NCI-H2227 (cell line): ENCODE measurements around the gene THAP11.
"Not testable (repeated sequence)": the region's sequence is repeated elsewhere in the genome, so short reads cannot be mapped to it uniquely, and the experiment has no call there.

ENCODE experiments used
- DNase-seq: peaks from one replicate; lab custom pipeline; 2025; ENCODE audit not compliant: unreplicated experiment; lab: John Stamatoyannopoulos, UW

The THAP11 gene

GRCh38 chr16:67834242-67834614 is 7.9 kb upstream of the THAP11 start:
- no peak for DNase-seq

DNA sequence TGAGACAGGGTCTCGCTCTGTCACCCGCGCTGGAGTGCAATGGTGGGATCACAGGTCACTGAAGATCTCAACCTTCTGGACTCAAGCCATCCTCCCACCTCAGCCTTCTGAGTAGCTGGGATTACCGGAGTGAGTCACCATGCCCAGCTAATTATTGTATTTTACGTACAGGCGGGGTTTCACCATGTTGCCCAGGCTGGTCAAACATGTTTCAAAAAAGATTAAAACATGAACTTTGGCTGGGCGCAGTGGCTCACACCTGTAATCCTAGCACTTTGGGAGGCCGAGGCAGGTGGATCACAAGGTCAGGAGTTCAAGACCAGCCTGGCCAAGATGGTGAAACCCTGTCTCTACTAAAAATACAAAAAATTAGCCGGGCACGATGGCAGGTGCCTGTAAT is 4.9 kb upstream of the THAP11 start:
- DNase-seq = not testable (repeated sequence)

DNA sequence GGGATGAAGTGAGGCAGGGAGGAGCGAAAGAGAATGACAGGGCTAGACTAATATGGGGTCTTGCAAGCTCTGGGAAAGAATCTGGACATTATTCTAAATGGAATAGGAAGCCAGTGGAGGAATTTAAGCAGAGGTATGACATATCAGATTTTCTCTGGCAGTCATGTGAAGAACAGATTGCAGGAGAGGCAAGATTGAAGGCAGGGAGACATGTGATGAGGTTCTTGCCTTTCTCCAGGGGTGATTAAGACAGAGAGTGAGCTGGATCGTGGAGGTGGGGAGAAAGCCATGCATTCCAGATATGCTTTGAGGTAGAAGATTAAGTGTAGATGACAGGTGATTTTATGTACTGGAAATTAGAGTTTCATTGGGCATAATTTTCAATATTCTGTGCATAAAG is 4.3 kb upstream of the THAP11 start:
- no peak for DNase-seq

- no peak for DNase-seq
Measured at GRCh38 chr16:67841198-67841815, 813 bp upstream of the THAP11 start.

GRCh38 chr16:67842509-67843342 is 606 bp downstream of the THAP11 start:
- peak; percentile 69 for DNase-seq

DNA sequence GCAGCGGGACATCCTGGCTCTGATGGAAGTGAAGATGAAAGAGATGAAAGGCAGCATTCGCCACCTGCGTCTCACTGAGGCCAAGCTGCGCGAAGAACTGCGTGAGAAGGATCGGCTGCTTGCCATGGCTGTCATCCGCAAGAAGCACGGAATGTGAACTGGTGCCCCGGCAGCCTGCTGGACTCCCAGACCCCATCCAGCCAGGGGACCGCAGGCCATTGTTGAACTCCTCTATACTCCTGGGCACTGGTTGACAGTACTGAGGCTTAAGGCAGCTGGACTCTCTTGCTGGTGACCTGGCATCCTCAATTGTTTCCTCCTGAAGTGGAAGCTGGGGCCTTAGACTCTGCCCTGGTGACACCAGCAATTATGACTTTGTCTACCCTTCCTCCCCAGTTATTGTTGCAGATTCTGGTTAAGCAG is 1.2 kb downstream of the THAP11 start:
- DNase-seq = no peak

- peak; percentile 21 for DNase-seq
Measured at GRCh38 chr16:67844497-67844896, 2.4 kb downstream of the THAP11 start.

DNA sequence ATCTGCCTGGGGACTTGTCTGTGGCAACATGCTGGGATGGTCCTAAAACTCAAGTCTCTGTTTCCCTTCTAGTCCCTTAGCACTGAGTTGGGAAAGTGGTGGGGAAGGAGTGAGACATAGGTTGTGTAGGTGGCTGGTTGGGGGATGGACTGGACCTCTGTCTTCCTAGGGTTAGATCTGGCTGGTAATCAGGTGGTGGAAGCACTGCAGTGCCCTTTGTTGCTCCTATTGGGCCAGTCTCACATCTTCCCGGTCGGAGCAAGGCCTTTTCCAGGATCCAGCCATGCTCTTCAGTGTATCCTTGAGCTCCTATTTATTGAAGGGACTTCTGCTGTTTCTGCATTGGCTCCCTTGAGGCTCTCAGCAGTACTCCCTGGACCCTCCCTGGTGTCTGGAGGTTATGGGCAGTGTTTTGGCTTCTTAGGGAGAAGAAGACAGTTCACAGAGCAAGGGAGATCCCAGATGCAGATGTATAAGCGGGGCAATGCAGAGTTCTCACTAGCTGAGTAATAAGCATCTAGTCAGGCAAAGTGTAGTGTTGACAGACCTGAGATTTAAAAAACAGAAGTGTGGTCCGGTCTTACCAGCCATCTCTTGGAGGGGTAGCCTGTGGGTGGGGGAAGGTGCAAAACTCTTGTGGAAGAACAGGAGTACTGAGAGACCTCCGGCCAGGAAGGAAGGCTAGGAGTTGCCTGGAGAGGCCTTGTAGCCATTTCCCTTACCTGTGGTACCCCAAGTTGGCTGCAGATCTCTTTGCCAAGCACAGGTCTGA is 3.4 kb downstream of the THAP11 start:
- DNase-seq = no peak

GRCh38 chr16:67846063-67846319 is 3.9 kb downstream of the THAP11 start:
- no peak for DNase-seq

- DNase-seq = peak; percentile 94
Measured at GRCh38 chr16:67846320-67847063, 4.4 kb downstream of the THAP11 start, which contains the start of gene NUTF2. TSS of gene NUTF2 (plus strand) at chr16:67846933. CDS start at chr16:67865131, 18,198 bp downstream.

DNA sequence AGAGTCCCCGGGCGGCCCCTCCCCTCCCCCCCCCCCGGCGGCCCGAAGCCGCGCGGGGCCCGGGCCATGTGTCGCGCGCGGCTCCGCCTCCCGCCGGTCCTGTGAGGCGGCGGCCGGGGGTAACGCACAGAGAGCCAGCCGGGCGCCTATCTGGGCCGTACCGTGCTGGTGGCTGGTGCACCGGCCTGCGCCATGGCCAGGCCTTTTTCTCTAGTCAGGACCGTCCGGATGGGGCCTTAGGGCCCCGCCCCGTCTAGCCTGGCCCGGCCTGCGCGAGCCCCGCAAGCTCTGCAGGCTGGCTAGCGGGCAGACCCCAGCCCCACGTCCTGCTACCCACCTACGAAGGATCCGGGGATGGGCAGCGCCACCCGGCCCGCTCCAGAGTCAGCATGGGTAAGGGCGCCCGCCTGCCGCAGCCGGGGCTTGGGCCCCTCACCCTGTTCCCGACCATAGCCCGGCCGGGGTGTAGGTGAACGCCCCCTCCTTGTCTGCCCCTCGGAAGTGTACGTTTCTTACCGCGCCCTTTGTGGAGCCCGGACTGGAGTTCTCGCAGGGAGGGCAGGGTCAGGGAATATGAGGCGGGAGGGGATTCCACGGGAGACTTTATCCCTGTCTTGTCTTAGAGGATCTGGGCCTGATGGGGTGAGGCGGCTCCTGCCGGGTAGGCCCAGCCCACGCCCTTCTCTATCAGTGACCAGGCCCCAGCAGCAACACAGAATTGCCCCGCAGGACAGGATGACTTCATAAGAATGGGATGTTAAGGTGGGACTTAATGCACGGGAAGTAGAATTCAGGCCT is 5.1 kb downstream of the THAP11 start, which contains the start of gene CENPT:
Gene CENPT (minus strand): TSS at position 630 of the 798 bp plus-strand sequence. CDS start 13,834 bp downstream, outside the sequence.
- DNase-seq = peak; percentile 80

DNA sequence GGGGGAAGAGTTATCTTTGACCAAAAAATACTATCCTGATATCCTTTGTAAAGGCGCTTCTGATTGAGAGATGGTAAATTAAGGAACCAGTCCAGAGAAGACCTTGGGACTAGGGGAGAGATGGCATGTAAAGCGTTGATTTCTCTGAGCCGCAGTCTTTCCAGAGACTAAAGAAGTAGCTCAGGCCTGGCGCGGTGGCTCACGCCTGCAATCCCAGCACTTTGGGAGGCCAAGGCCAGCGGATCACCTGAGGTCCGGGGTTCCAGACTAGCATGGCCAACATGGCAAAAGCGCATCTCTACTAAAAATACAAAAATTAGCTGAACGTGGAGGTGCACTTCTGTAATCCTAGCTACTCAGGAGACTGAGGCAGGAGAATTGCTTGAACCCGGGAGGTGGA is 6.0 kb downstream of the THAP11 start:
- DNase-seq = no peak

DNA sequence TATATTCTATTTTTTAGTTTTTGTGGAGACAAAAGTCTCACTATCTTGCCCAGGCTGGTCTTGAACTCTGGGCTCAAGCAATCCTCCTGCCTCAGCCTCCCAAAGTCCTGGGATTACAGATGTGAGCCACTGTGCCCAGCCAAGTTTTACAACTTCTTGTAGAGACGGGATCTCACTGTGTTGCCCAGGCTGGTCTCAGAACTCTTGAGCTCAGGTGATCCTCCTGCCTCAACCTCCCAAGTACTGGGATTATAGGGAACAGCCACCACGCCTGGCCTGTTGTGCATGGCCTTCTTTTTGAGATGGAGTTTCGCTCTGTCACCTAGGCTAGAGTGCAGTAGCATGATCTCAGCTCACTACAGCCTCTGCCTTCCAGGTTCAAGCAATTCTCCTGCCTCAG is 11.6 kb downstream of the THAP11 start:
- no peak for DNase-seq

DNA sequence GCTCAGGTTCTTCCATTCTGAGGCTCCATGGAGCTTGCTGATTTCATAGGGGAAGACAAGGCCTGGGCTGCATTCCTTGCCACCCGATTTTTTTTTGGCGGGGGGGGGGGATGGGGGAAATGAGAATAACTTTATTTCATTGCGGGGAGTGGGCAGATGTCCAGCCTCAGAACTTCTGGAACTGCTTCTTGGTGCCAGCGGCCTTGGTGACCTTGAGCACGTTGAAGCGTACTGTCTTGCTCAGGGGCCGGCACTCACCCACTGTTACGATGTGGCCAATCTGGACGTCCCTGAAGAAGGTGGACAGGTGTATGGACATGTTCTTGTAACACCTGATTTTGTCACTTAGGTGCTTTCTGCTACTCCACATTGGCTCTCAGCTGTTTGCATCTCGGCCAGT is 13.7 kb downstream of the THAP11 start:
- DNase-seq = no peak

DNA sequence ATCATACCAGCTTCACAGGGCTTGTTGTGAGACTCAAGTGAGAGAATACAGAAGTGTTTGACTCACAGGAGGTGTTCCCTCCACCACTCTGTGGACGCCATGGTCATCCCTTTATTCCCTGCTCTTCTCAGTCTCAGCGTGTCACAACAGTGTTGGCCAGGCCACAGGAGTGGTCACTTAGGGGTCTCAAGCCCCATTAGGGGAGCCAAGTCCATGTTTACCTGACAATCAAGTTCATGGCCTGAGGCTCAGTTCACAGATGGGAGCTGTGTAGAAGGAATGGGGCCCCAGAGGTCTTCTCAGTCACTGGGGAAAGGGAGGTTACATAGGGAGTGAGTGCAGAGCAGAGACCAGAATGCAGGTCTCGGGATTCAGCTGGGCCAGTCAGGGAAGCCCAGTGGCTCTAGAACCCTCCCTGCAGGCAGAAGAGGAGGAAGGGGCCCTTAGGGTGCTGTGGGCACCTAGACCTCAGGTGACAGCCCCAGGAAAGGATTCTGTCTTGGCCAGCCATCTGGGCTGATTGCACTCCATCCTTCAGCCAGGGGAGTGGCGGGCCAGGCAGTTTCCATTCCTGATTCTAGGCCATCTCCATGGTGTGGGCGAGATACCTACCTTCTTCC is 14.9 kb downstream of the THAP11 start:
- no peak for DNase-seq

GRCh38 chr16:67857547-67858233 is 15.6 kb downstream of the THAP11 start:
- DNase-seq = no peak

- no peak for DNase-seq
Measured at GRCh38 chr16:67858500-67858899, 16.4 kb downstream of the THAP11 start.

DNA sequence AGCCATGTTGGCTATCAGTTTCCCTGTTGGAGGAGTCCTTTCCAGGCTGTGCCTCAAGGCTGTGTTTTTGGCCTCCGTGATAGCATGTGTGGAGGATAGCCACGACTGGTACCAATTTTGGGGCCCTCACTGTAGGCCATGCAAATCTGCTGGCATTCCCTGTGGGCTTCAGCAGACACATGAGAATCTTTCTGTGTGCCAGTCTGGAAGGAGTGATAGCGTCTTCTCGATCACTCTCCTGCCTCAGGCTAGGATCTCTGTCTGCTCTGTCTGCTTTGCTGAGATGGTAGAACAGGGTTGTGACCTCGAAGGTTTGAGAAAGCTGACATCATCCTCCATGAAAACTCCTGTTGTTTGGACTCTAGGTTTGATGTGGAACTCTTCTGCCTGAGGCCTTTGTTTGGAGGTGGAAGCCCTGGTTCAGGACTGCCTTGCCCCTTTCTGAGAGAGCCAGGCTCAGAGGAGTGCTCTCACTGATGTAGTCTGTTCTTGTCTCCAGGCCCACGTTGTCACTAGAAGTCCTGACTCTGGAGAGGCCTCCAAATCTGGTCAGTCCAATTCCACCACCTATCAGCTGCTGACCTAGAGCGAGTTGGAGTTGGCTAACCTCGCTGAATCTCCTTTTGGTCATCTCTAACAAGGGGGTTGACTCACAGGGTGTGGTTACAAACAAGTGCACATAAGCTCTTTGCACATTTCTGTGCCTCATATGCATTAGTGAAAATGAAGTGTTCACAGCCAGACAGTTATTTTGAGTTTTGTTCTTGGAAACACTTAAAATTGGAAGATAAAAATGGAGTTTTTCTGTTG is 18.7 kb downstream of the THAP11 start:
- no peak for DNase-seq

DNA sequence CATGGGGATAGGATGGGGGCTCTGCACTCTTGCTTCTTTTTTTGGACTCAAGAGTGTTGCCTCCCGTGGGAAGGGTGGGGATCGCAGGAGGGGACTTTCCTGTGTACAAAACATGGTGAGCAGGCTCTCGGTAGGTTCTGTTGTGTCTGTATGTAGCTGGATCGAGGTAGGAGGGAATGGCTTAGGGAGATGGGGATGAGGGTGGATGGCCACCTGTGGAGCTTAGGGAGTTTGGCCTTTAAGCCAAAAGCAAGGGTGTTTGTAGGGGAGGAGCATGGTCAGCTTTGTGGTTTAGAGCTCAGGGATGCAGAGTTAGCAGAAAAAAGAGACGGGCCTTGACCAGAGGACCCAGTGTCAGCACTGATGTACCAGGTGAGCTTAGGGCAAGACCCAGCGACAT is 19.8 kb downstream of the THAP11 start:
- no peak for DNase-seq
